WERI-Rb-1 (cell line): ENCODE measurements around the gene MYADML2.

ENCODE experiments used
- DNase-seq: peaks from one replicate; pipeline ENCODE4 v3.0.0-alpha.2; 2020
- H3K27ac ChIP-seq: fragments of 250-450 bp; sonication (Bioruptor Pico); 2 replicates; pipeline ENCODE4 v1.5.1; 2020; ENCODE audit warnings: mild to moderate bottlenecking, moderate library complexity
- H3K27me3 ChIP-seq: fragments of 250-450 bp; sonication (Bioruptor Pico); 2 replicates; pipeline ENCODE4 v1.5.1; 2021; ENCODE audit warnings: mild to moderate bottlenecking, low read depth, moderate library complexity; ENCODE audit not compliant: insufficient read depth, severe bottlenecking
- H3K36me3 ChIP-seq: fragments of 250-450 bp; sonication (Bioruptor Pico); 2 replicates; pipeline ENCODE4 v1.5.1; 2020; ENCODE audit warnings: mild to moderate bottlenecking, moderate library complexity
- H3K4me3 ChIP-seq: 2 replicates; pipeline ENCODE4 v1.5.1; 2011; ENCODE audit warnings: low read depth, mild to moderate bottlenecking, control low read depth, low read length
- H3K9me3 ChIP-seq: fragments of 250-450 bp; sonication (Bioruptor Pico); 2 replicates; pipeline ENCODE4 v1.5.1; 2021; ENCODE audit warnings: mild to moderate bottlenecking, moderate library complexity; ENCODE audit not compliant: severe bottlenecking
- CTCF ChIP-seq: IDR thresholded peaks from 2 replicates; pipeline ENCODE4 v1.5.1; 2011; ENCODE audit warnings: low read depth, mild to moderate bottlenecking, control low read depth, inconsistent platforms, low read length

The MYADML2 gene

GRCh38 chr17:81917565-81918332, 29.3 kb downstream of the MYADML2 start, which contains the start of gene SIRT7:
SIRT7 (minus strand) TSS chr17:81918176; CDS start chr17:81918131, 45 bp downstream.
- DNase-seq: peak; percentile 85
- no peak for TF ChIP-seq CTCF
- H3K27ac ChIP-seq: peak within 1 kb of the TSS; percentile 15; the same call in 1 of the 2 replicates
- H3K9me3 ChIP-seq: no peaks in the 10 kb centered on the region
- no peaks in the 10 kb centered on the region for H3K27me3 ChIP-seq
- peak within 1 kb of the TSS; percentile 55 for H3K4me3 ChIP-seq
- peaks cover 73% of the 10 kb centered on the region for H3K36me3 ChIP-seq

GRCh38 chr17:81916234-81917001, 30.6 kb downstream of the MYADML2 start:
- Histone ChIP-seq H3K36me3 (peaks cover 73% of the 10 kb centered on the region), H3K27ac (no peak overlapping the region), H3K4me3 (no peak overlapping the region), H3K27me3 (no peaks in the 10 kb centered on the region), H3K9me3 (no peaks in the 10 kb centered on the region)
- DNase-seq: no peak
- no peak for TF ChIP-seq CTCF

- Histone ChIP-seq H3K27me3 (no peaks in the 10 kb centered on the region), H3K9me3 (no peaks in the 10 kb centered on the region), H3K4me3 (no peak overlapping the region), H3K27ac (no peak overlapping the region), H3K36me3 (peaks cover 64% of the 10 kb centered on the region)
- no peak for DNase-seq
- TF ChIP-seq CTCF: no peak
Observed at GRCh38 chr17:81915331-81915730, 31.7 kb downstream of the MYADML2 start.

- Histone ChIP-seq H3K27ac (no peak overlapping the region), H3K4me3 (no peak overlapping the region), H3K27me3 (no peaks in the 10 kb centered on the region), H3K9me3 (no peaks in the 10 kb centered on the region), H3K36me3 (peaks cover 54% of the 10 kb centered on the region)
- DNase-seq: no peak
- TF ChIP-seq CTCF: no peak
Observed at GRCh38 chr17:81914103-81914850, 32.8 kb downstream of the MYADML2 start.

- Histone ChIP-seq H3K27ac (no peak overlapping the region), H3K36me3 (peaks cover 59% of the 10 kb centered on the region), H3K27me3 (no peaks in the 10 kb centered on the region), H3K4me3 (no peak overlapping the region), H3K9me3 (no peaks in the 10 kb centered on the region)
- no peak for TF ChIP-seq CTCF
- DNase-seq: no peak
Observed at GRCh38 chr17:81913394-81914102, 33.5 kb downstream of the MYADML2 start.
